Measurements from ENCODE around the gene RNASEH1. TPM values are rescaled to one million over a fixed set of nuclear protein-coding genes. Genes with fewer than 3 reads are reported as not detected.

Gene RNASEH1
- total RNA-seq, 1 experiment from 2014 or later, result 38.2 TPM

DNA sequence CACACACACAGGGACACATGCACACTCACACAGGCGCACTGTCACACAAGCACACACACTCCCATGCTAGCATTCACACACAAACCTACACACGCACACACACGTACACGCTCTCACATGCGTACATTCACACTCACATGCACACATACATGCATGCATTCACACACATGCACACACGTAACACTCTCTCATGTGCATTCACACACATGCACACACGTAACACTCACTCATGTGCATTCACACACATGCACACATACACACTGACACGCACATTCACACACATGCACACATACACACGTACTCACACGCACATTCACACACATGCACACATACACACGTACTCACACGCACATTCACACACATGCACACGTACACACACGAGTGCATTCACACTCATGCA is 55.1 kb downstream of the RNASEH1 start:
- no peak overlapping the region for H3K9ac ChIP-seq (ENCODE audit: low read length)
- no peak overlapping the region for H3K4me2 ChIP-seq (ENCODE audit: low read length)
- no TSS peak for BruUV-seq (replicated peaks)
- H3K4me3 ChIP-seq (replicated peaks in 1 of 2; ENCODE audit: low read depth in 1 of 2, low read length in 2 of 2), result no peak overlapping the region
- POLR2A ChIA-PET, result no interaction called here
- no peaks in the 10 kb centered on the region for H3K4me1 ChIP-seq (ENCODE audit: control insufficient read depth in 1 of 2, insufficient read depth in 2 of 2, low read length in 2 of 2)
- ATAC-seq (no peak), DNase-seq (ENCODE audit: low read depth, low spot score) (no peak)
- no peaks in the 10 kb centered on the region for H3K27me3 ChIP-seq (ENCODE audit: insufficient read depth, low read length)
- no peaks in the 10 kb centered on the region for H3K9me2 ChIP-seq (ENCODE audit: insufficient read depth)
- no peak for TF ChIP-seq FOSL1 (IDR thresholded peaks at IDR 0.05; ENCODE audit: low read depth)
- no peak for TF ChIP-seq YY1 (IDR thresholded peaks at IDR 0.05; ENCODE audit: extremely low read depth, insufficient replicate concordance, low read depth, low read length)
- no peak for TF ChIP-seq ZNF274 (IDR thresholded peaks at IDR 0.05; ENCODE audit: low read depth, low read length)
- no peak for TF ChIP-seq TCF7L2 (IDR thresholded peaks at IDR 0.05; ENCODE audit: borderline replicate concordance, extremely low read depth, insufficient read depth, insufficient read length)
- TF ChIP-seq SIN3A (IDR thresholded peaks at IDR 0.05; ENCODE audit: low read depth), result no peak
- no peak for TF ChIP-seq SP1 (IDR thresholded peaks at IDR 0.05; ENCODE audit: low read depth)
- no peak for TF ChIP-seq EGR1 (IDR thresholded peaks at IDR 0.05; ENCODE audit: low read depth)
- TF ChIP-seq RAD21 (IDR thresholded peaks at IDR 0.05; ENCODE audit: low read depth), result no peak
- TF ChIP-seq CBX3 (IDR thresholded peaks at IDR 0.05; ENCODE audit: low read depth), result no peak
- TF ChIP-seq, protein P1, sequence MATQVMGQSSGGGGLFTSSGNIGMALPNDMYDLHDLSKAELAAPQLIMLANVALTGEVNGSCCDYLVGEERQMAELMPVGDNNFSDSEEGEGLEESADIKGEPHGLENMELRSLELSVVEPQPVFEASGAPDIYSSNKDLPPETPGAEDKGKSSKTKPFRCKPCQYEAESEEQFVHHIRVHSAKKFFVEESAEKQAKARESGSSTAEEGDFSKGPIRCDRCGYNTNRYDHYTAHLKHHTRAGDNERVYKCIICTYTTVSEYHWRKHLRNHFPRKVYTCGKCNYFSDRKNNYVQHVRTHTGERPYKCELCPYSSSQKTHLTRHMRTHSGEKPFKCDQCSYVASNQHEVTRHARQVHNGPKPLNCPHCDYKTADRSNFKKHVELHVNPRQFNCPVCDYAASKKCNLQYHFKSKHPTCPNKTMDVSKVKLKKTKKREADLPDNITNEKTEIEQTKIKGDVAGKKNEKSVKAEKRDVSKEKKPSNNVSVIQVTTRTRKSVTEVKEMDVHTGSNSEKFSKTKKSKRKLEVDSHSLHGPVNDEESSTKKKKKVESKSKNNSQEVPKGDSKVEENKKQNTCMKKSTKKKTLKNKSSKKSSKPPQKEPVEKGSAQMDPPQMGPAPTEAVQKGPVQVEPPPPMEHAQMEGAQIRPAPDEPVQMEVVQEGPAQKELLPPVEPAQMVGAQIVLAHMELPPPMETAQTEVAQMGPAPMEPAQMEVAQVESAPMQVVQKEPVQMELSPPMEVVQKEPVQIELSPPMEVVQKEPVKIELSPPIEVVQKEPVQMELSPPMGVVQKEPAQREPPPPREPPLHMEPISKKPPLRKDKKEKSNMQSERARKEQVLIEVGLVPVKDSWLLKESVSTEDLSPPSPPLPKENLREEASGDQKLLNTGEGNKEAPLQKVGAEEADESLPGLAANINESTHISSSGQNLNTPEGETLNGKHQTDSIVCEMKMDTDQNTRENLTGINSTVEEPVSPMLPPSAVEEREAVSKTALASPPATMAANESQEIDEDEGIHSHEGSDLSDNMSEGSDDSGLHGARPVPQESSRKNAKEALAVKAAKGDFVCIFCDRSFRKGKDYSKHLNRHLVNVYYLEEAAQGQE (IDR thresholded peaks at IDR 0.05; ENCODE audit: low read depth), result no peak
- TF ChIP-seq, protein P2, sequence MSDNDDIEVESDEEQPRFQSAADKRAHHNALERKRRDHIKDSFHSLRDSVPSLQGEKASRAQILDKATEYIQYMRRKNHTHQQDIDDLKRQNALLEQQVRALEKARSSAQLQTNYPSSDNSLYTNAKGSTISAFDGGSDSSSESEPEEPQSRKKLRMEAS (IDR thresholded peaks at IDR 0.05), result no peak
- CTCF ChIA-PET, result no interaction called here
- no peaks in the 10 kb centered on the region for H3K9me3 ChIP-seq (ENCODE audit: control insufficient read depth in 1 of 2, insufficient read depth in 1 of 2, low read depth in 1 of 2, low read length in 2 of 2)
- H3K36me3 ChIP-seq (ENCODE audit: control insufficient read depth in 1 of 2, insufficient read depth in 2 of 2, low read length in 2 of 2), result 0 out of 4 replicates have a peak, but pooled peaks cover 0 to 3% of the 10 kb centered on the region in 2 experiments
- intact Hi-C loops (cut with micrococcal nuclease), result no loop called here
- RAD21 ChIA-PET (ENCODE audit: low non-redundant PET in 1 of 2, low total read pairs in 2 of 2, uncharacterized antibody in 2 of 2, unreplicated experiment in 2 of 2), result no interaction called here
- H2AFZ ChIP-seq (ENCODE audit: low read depth, low read length, poor library complexity, severe bottlenecking), result no peak overlapping the region
- no peaks in the 10 kb centered on the region for H3K79me2 ChIP-seq (ENCODE audit: insufficient read depth, low read length)
- H3K27ac ChIP-seq (ENCODE audit: low read depth, low read length), result no peak overlapping the region
- no peaks in the 10 kb centered on the region for H4K20me1 ChIP-seq (ENCODE audit: insufficient read depth)
